SK-N-SH (cell line): ENCODE measurements around the gene ZNHIT2.

Experiments used
- GABPA ChIP-seq: IDR thresholded peaks from 2 replicates; pipeline ENCODE4 v1.4.0; 2012; ENCODE audit warnings: low read depth, mild to moderate bottlenecking
- MXI1 ChIP-seq: IDR thresholded peaks from 2 replicates; pipeline ENCODE4 v1.6.1; 2012; ENCODE audit warnings: mild to moderate bottlenecking, low read depth, low read length, improper control_type of control experiment
- RAD21 ChIP-seq: IDR thresholded peaks from 2 replicates; pipeline ENCODE4 v1.6.1; 2012; ENCODE audit warnings: mild to moderate bottlenecking, low read length

- TF ChIP-seq RAD21, result no peak
- TF ChIP-seq GABPA, result no peak
- no peak for TF ChIP-seq MXI1
These were observed 50.7 kb downstream of the ZNHIT2 start for GRCh38 chr11:65066805-65067291.
